Endothelial cell of umbilical vein (primary cell): ENCODE measurements around the gene GRAMD4.

ENCODE experiments used
- EZH2 ChIP-seq: IDR thresholded peaks from 2 replicates; pipeline ENCODE4 v1.6.1; 2012; ENCODE audit warnings: borderline replicate concordance, low read depth, mild to moderate bottlenecking, moderate library complexity, low read length, inconsistent platforms; ENCODE audit not compliant: severe bottlenecking
- FOS ChIP-seq: IDR thresholded peaks from 2 replicates; pipeline ENCODE4 v1.6.1; 2011; ENCODE audit warnings: mild to moderate bottlenecking, low read length, moderate library complexity, borderline replicate concordance; ENCODE audit not compliant: insufficient read depth
- GATA2 ChIP-seq: IDR thresholded peaks from 2 replicates; pipeline ENCODE4 v1.7.0; 2011; ENCODE audit warnings: low read depth, mild to moderate bottlenecking, moderate library complexity, mixed read lengths, low read length; ENCODE audit not compliant: insufficient read length, insufficient read depth
- JUN ChIP-seq: IDR thresholded peaks from 2 replicates; pipeline ENCODE4 v1.6.1; 2011; ENCODE audit warnings: borderline replicate concordance, low read depth; ENCODE audit not compliant: insufficient read length, insufficient read depth
- MYC ChIP-seq: IDR thresholded peaks from one replicate; pipeline ENCODE4 v1.6.1; 2011; ENCODE audit warnings: mild to moderate bottlenecking, low read depth, low read length
- POLR2A ChIP-seq: IDR thresholded peaks from 2 replicates; pipeline ENCODE4 v1.6.1; 2012; ENCODE audit warnings: low read depth, mild to moderate bottlenecking, control low read depth, low read length
- POLR2AphosphoS5 ChIP-seq: IDR thresholded peaks from 2 replicates; pipeline ENCODE4 v1.6.1; 2012; ENCODE audit warnings: low read depth, mild to moderate bottlenecking, control low read depth, low read length, moderate library complexity; ENCODE audit not compliant: insufficient read depth
- TF ChIP-seq, protein P1 (sequence below), 2 donors: IDR thresholded peaks; 1 replicate in 1 of 2; 2 replicates in 1 of 2; pipeline ENCODE4 v1.5.1; 2011; ENCODE audit warnings: low read length in 2 of 2, mild to moderate bottlenecking in 2 of 2, moderate library complexity in 2 of 2, control low read depth in 1 of 2, inconsistent platforms in 1 of 2, low read depth in 1 of 2; ENCODE audit not compliant: insufficient read depth in 1 of 2; ENCODE audit errors: extremely low read depth in 1 of 2
- TF ChIP-seq, protein P2 (sequence below): IDR thresholded peaks from 2 replicates; pipeline ENCODE4 v1.6.1; 2011; ENCODE audit not compliant: insufficient read depth, insufficient read length

DNA sequence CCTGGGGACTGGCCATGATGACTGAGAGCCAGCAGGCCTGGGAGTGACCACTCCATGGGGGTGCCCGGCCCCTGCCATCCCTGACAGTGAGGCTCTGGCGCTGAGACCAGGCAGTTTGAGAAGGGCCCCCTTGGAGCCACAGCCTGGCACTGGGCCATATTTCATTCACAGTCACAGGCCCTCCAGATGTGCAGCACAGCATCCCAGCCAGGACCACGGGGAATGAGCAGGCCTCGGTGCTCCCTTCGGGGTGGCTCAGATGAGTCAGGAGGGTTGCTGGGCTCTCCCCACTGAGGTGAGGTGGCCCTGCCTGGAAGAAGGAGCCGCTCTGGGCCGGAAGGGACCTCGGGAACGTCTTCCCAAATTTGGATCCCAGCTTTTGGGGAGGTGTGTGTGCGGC lies 53.0 kb downstream of the GRAMD4 start:
- TF ChIP-seq, protein P1, sequence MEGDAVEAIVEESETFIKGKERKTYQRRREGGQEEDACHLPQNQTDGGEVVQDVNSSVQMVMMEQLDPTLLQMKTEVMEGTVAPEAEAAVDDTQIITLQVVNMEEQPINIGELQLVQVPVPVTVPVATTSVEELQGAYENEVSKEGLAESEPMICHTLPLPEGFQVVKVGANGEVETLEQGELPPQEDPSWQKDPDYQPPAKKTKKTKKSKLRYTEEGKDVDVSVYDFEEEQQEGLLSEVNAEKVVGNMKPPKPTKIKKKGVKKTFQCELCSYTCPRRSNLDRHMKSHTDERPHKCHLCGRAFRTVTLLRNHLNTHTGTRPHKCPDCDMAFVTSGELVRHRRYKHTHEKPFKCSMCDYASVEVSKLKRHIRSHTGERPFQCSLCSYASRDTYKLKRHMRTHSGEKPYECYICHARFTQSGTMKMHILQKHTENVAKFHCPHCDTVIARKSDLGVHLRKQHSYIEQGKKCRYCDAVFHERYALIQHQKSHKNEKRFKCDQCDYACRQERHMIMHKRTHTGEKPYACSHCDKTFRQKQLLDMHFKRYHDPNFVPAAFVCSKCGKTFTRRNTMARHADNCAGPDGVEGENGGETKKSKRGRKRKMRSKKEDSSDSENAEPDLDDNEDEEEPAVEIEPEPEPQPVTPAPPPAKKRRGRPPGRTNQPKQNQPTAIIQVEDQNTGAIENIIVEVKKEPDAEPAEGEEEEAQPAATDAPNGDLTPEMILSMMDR (IDR thresholded peaks at IDR 0.05; ENCODE audit: extremely low read depth in 1 of 2, insufficient read depth in 1 of 2, low read depth in 1 of 2, low read length in 2 of 2) = no peak
- TF ChIP-seq POLR2A = no peak
- TF ChIP-seq POLR2AphosphoS5 = no peak
- no peak for TF ChIP-seq EZH2
- no peak for TF ChIP-seq GATA2
- no peak for TF ChIP-seq JUN
- TF ChIP-seq MYC = no peak
- TF ChIP-seq, protein P2, sequence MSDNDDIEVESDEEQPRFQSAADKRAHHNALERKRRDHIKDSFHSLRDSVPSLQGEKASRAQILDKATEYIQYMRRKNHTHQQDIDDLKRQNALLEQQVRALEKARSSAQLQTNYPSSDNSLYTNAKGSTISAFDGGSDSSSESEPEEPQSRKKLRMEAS = no peak
- TF ChIP-seq FOS = no peak
